Erythroblast (primary cell): ENCODE measurements around the gene HSD17B3.

Experiments used
- GATA1 ChIP-seq: IDR thresholded peaks from 2 replicates; pipeline ENCODE4 v1.6.1; 2011; ENCODE audit warnings: low read depth, mild to moderate bottlenecking, control low read depth, low read length, moderate library complexity
- POLR2A ChIP-seq: IDR thresholded peaks from 2 replicates; pipeline ENCODE4 v1.6.1; 2011; ENCODE audit warnings: mild to moderate bottlenecking, low read length

GRCh38 chr9:96193236-96193755 lies 108.7 kb downstream of the HSD17B3 start:
- TF ChIP-seq POLR2A, result no peak
- no peak for TF ChIP-seq GATA1
